NCI-H1092 (cell line): ENCODE measurements around the gene KRTAP10-5.

Experiments
- DNase-seq: peaks from one replicate; lab custom pipeline; 2025; lab: John Stamatoyannopoulos, UW

KRTAP10-5 gene

GRCh38 chr21:44549525-44550211 lies 30.7 kb downstream of the KRTAP10-5 start:
- DNase-seq = no peak

GRCh38 chr21:44548922-44549321 lies 31.5 kb downstream of the KRTAP10-5 start:
- no peak for DNase-seq

GRCh38 chr21:44548381-44548780 lies 32.0 kb downstream of the KRTAP10-5 start:
- DNase-seq = no peak

- no peak for DNase-seq
Measured at GRCh38 chr21:44547656-44548331, 32.6 kb downstream of the KRTAP10-5 start.

GRCh38 chr21:44544566-44544965 lies 35.8 kb downstream of the KRTAP10-5 start:
- DNase-seq = no peak

- DNase-seq = no peak
Measured at GRCh38 chr21:44542716-44543115, 37.7 kb downstream of the KRTAP10-5 start.

- DNase-seq = no peak
Measured at GRCh38 chr21:44540741-44541288, 39.6 kb downstream of the KRTAP10-5 start.

- no peak for DNase-seq
Measured at GRCh38 chr21:44539991-44540666, 40.3 kb downstream of the KRTAP10-5 start, which contains the start of gene KRTAP10-1. Gene KRTAP10-1, minus strand, starts transcription at chr21:44540195. Its CDS starts 45 bp downstream, at chr21:44540150.

- DNase-seq = no peak
Measured at GRCh38 chr21:44539046-44539445, 41.4 kb downstream of the KRTAP10-5 start.

GRCh38 chr21:44537930-44538911 lies 42.2 kb downstream of the KRTAP10-5 start:
- no peak for DNase-seq

- no peak for DNase-seq
Measured at GRCh38 chr21:44535963-44536362, 44.4 kb downstream of the KRTAP10-5 start.

GRCh38 chr21:44534688-44535087 lies 45.7 kb downstream of the KRTAP10-5 start:
- no peak for DNase-seq

GRCh38 chr21:44533891-44534627 lies 46.3 kb downstream of the KRTAP10-5 start:
- DNase-seq = no peak

- no peak for DNase-seq
Measured at GRCh38 chr21:44533121-44533890, 47.1 kb downstream of the KRTAP10-5 start.

GRCh38 chr21:44532712-44533111 lies 47.7 kb downstream of the KRTAP10-5 start:
- no peak for DNase-seq

- DNase-seq = no peak
Measured at GRCh38 chr21:44531606-44532564, 48.5 kb downstream of the KRTAP10-5 start.

GRCh38 chr21:44530903-44531605 lies 49.4 kb downstream of the KRTAP10-5 start:
- no peak for DNase-seq
